Measurements from ENCODE around the gene MFN2. TPM values are rescaled to one million over a fixed set of nuclear protein-coding genes. Genes with fewer than 3 reads are reported as not detected.

The MFN2 gene
- polyA plus RNA-seq, 1 experiment = 62.5 TPM

- Histone ChIP-seq H3K4me3 (ENCODE audit: low read depth, low read length) (no peak overlapping the region), H3K36me3 (ENCODE audit: control insufficient read depth, insufficient read depth, low read length) (peaks cover 38% of the 10 kb centered on the region), H3K27me3 (ENCODE audit: control insufficient read depth, insufficient read depth, low read length) (no peaks in the 10 kb centered on the region)
- no peak for DNase-seq (ENCODE audit: low read depth)
- ChIA-PET CTCF (interaction anchor here (0.7 kb wide), 1 partner anchor 265 kb away, joined by 5 read pairs; no protein-coding TSS in a partner anchor), POLR2A (no interaction called here)
- no peak for TF ChIP-seq CTCF (IDR thresholded peaks at IDR 0.05; ENCODE audit: insufficient read depth, low read depth, low read length)
Measured at GRCh38 chr1:11970441-11971185, 9.6 kb upstream of the MFN2 start.

- TF ChIP-seq CTCF (IDR thresholded peaks at IDR 0.05; ENCODE audit: insufficient read depth, low read depth, low read length) = no peak
- POLR2A ChIA-PET = no interaction called here
- CTCF ChIA-PET = no interaction called here
- DNase-seq (ENCODE audit: low read depth) = peak; percentile 62
- Histone ChIP-seq H3K4me3 (ENCODE audit: low read depth, low read length) (no peak overlapping the region), H3K36me3 (ENCODE audit: control insufficient read depth, insufficient read depth, low read length) (peaks cover 14% of the 10 kb centered on the region), H3K27me3 (ENCODE audit: control insufficient read depth, insufficient read depth, low read length) (no peaks in the 10 kb centered on the region)
Measured at GRCh38 chr1:11977625-11978024, 2.6 kb upstream of the MFN2 start.

GRCh38 chr1:11978301-11978700 lies 1.9 kb upstream of the MFN2 start:
- CTCF ChIA-PET = no interaction called here
- H3K36me3 ChIP-seq (ENCODE audit: control insufficient read depth, insufficient read depth, low read length) = peaks cover 15% of the 10 kb centered on the region
- no peak overlapping the region for H3K4me3 ChIP-seq (ENCODE audit: low read depth, low read length)
- POLR2A ChIA-PET = no interaction called here
- no peaks in the 10 kb centered on the region for H3K27me3 ChIP-seq (ENCODE audit: control insufficient read depth, insufficient read depth, low read length)
- DNase-seq (ENCODE audit: low read depth) = no peak
- no peak for TF ChIP-seq CTCF (IDR thresholded peaks at IDR 0.05; ENCODE audit: insufficient read depth, low read depth, low read length)

- no peak for DNase-seq (ENCODE audit: low read depth)
Measured at GRCh38 chr1:11979028-11979850, 1.0 kb upstream of the MFN2 start.

More at GRCh38 chr1:11979028-11979850, 1.0 kb upstream of the MFN2 start:
- Histone ChIP-seq H3K27me3 (ENCODE audit: control insufficient read depth, insufficient read depth, low read length) (no peaks in the 10 kb centered on the region), H3K36me3 (ENCODE audit: control insufficient read depth, insufficient read depth, low read length) (peaks cover 18% of the 10 kb centered on the region), H3K4me3 (ENCODE audit: low read depth, low read length) (peak overlapping the region; percentile 78)
- ChIA-PET POLR2A (interaction anchor here (0.5 to 1.2 kb wide), 3 partner anchors 49 to 96 kb away, joined by 3 to 7 read pairs (median 4); no protein-coding TSS in a partner anchor), CTCF (interaction anchor here (1.5 kb wide), 1 partner anchor 12 kb away, joined by 3 read pairs; no protein-coding TSS in a partner anchor)
- no peak for TF ChIP-seq CTCF (IDR thresholded peaks at IDR 0.05; ENCODE audit: insufficient read depth, low read depth, low read length)

Data from BJ (cell line).